Fibroblast of skin of left quadriceps (primary cell): ENCODE results near the gene WFDC11.

Source experiments
- DNase-seq, 2 experiments: peaks; one replicate each; pipeline ENCODE4 v3.0.0-alpha.2; 2013; ENCODE audit warnings: low read depth in 2 of 2

WFDC11 gene

GRCh38 chr20:45626540-45626939 lies 43.5 kb downstream of the WFDC11 start:
- DNase-seq, result no peak

GRCh38 chr20:45621593-45621992 lies 48.4 kb downstream of the WFDC11 start:
- no peak for DNase-seq

- no peak for DNase-seq
Observed at GRCh38 chr20:45617591-45617990, 52.4 kb downstream of the WFDC11 start.

- DNase-seq, result no peak
Observed at GRCh38 chr20:45612314-45612713, 57.7 kb downstream of the WFDC11 start.

- DNase-seq, result peak; percentile 79 to 81
Observed at GRCh38 chr20:45611054-45611453, 59.0 kb downstream of the WFDC11 start.

GRCh38 chr20:45607810-45608209 lies 62.2 kb downstream of the WFDC11 start:
- no peak for DNase-seq
